HFF-Myc (cell line): ENCODE results near the gene TEX38.
"Not testable (repeated sequence)": the region's sequence is repeated elsewhere in the genome, so short reads cannot be mapped to it uniquely, and the experiment has no call there.

Experiments
- DNase-seq: peaks from one replicate; pipeline ENCODE4 v3.0.0-alpha.2; 2011; ENCODE audit warnings: low read depth; ENCODE audit errors: extremely low read depth
- H3K4me3 ChIP-seq: replicated peaks from 2 replicates; pipeline ENCODE4 v1.5.1; 2011; ENCODE audit warnings: low read depth, mild to moderate bottlenecking, control low read depth, low read length
- CTCF ChIP-seq: IDR thresholded peaks from 2 replicates; pipeline ENCODE4 v1.5.1; 2012; ENCODE audit warnings: mild to moderate bottlenecking, low read depth, low read length, control low read depth; ENCODE audit errors: missing control alignments

Gene TEX38

GRCh38 chr1:46654012-46654411, 17.6 kb upstream of the TEX38 start:
- H3K4me3 ChIP-seq = no peak overlapping the region
- DNase-seq = no peak
- TF ChIP-seq CTCF = no peak

GRCh38 chr1:46654698-46655097, 17.0 kb upstream of the TEX38 start:
- not testable (repeated sequence) for DNase-seq, H3K4me3 ChIP-seq

GRCh38 chr1:46655848-46656247, 15.8 kb upstream of the TEX38 start:
- TF ChIP-seq CTCF = no peak
- H3K4me3 ChIP-seq = no peak overlapping the region
- DNase-seq = no peak

GRCh38 chr1:46656643-46657042, 15.0 kb upstream of the TEX38 start:
- H3K4me3 ChIP-seq = no peak overlapping the region
- no peak for DNase-seq
- no peak for TF ChIP-seq CTCF

- no peak overlapping the region for H3K4me3 ChIP-seq
- no peak for DNase-seq
- no peak for TF ChIP-seq CTCF
Measured at GRCh38 chr1:46657775-46658174, 13.9 kb upstream of the TEX38 start.

- no peak for TF ChIP-seq CTCF
- DNase-seq = no peak
- H3K4me3 ChIP-seq = no peak overlapping the region
Measured at GRCh38 chr1:46659307-46659870, 12.3 kb upstream of the TEX38 start.

GRCh38 chr1:46660116-46660515, 11.5 kb upstream of the TEX38 start:
- H3K4me3 ChIP-seq, DNase-seq: not testable (repeated sequence)

GRCh38 chr1:46662919-46663318, 8.7 kb upstream of the TEX38 start:
- not testable (repeated sequence) for DNase-seq, H3K4me3 ChIP-seq

GRCh38 chr1:46665983-46666382, 5.7 kb upstream of the TEX38 start:
- no peak for TF ChIP-seq CTCF
- DNase-seq = no peak
- no peak overlapping the region for H3K4me3 ChIP-seq
